ENCODE data around the gene PI4KA. TPM values are rescaled to one million over a fixed set of nuclear protein-coding genes. Genes with fewer than 3 reads are reported as not detected.
A peak's percentile ranks its signal among the peaks of the same experiment; 100 is the strongest.

PI4KA gene
- total RNA-seq, 1 experiment from 2014 or later, result 65.8 TPM

DNA sequence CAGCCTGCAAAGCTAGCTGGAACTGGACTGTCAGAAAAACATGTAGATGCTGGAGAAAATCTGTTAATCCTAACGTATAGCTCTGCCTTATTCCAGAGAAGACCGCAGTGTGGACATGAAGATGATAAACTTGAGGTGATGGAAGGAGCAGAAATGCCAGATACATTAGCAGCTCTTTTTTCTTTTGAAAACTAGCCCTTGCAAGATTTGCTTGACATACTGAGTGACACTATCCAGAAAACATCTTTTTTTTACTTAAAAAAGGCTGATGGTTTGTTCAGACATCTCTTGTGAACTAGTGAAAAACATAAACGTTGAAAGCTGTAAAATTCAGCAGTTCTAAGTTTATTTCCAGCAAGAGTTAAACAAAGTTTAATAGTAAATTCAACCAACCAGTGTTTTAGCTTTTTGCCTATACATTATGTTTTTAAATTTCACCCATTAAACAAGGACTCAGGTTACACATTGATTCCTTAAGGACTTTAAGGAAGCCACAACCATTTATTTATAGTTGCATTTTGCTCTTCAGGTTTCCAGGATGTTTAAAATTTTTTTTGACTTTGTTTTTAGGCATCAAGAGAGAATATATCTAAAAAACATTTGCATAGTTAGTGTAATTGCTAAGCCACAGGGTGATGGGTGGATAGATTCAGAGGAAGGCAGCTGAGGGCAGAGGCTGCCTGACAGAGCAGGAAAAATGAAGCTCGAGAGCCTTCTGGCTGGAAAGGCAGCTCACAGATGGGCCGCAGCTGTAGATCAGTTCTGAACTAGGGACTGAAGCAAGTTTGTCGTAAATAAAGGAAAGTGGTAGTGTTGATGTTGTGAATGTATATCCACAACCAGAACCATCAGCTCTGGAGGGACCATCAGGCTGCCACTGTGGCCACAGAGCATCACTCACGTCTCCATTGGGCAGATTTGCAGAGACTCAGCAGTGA, 9.7 kb upstream of the PI4KA start:
- no peaks in the 10 kb centered on the region; the same call in 1 of the 2 replicates for H3K79me2 ChIP-seq (ENCODE audit: insufficient read depth, low read length)
- no peak overlapping the region for H3K23ac ChIP-seq (ENCODE audit: insufficient read length, low read depth, low read length)
- H3K18ac ChIP-seq (ENCODE audit: insufficient read length, low read depth, low read length), result no peak overlapping the region
- peaks cover 1 to 3% (median 2%) of the 10 kb centered on the region in 3 experiments; a peak in 5 of 7 replicates for H3K36me3 Mint-ChIP-seq (ENCODE audit: insufficient read depth in 1 of 3, low read depth in 3 of 3)
- H2BK5ac ChIP-seq (ENCODE audit: insufficient read length, low read length), result no peak overlapping the region
- TF ChIP-seq, protein P1, sequence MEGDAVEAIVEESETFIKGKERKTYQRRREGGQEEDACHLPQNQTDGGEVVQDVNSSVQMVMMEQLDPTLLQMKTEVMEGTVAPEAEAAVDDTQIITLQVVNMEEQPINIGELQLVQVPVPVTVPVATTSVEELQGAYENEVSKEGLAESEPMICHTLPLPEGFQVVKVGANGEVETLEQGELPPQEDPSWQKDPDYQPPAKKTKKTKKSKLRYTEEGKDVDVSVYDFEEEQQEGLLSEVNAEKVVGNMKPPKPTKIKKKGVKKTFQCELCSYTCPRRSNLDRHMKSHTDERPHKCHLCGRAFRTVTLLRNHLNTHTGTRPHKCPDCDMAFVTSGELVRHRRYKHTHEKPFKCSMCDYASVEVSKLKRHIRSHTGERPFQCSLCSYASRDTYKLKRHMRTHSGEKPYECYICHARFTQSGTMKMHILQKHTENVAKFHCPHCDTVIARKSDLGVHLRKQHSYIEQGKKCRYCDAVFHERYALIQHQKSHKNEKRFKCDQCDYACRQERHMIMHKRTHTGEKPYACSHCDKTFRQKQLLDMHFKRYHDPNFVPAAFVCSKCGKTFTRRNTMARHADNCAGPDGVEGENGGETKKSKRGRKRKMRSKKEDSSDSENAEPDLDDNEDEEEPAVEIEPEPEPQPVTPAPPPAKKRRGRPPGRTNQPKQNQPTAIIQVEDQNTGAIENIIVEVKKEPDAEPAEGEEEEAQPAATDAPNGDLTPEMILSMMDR (conservative IDR thresholded peaks at IDR 0.05), result no peak
- no peak overlapping the region for H2AK5ac ChIP-seq (ENCODE audit: insufficient read length, low read length)
- H3K9ac ChIP-seq (ENCODE audit: extremely low read depth, insufficient read length, low read length), result no peak overlapping the region
- no peak overlapping the region for H3K4me2 ChIP-seq (ENCODE audit: insufficient read depth, insufficient read length, low read length)
- no peaks in the 10 kb centered on the region for H3K27me3 Mint-ChIP-seq (ENCODE audit: low read depth)
- no peak overlapping the region for H4K91ac ChIP-seq (ENCODE audit: insufficient read length, low read depth, low read length)
- no peaks in the 10 kb centered on the region for H3K4me1 Mint-ChIP-seq
- H2BK15ac ChIP-seq (ENCODE audit: low read depth, low read length), result no peak overlapping the region
- H3K9me3 Mint-ChIP-seq, result peaks cover 0 to 1% of the 10 kb centered on the region in 2 experiments; a peak in 1 of 5 replicates
- H2BK12ac ChIP-seq (ENCODE audit: insufficient read length, low read depth, low read length), result no peak overlapping the region
- no peaks in the 10 kb centered on the region for H3K9me3 ChIP-seq (ENCODE audit: control insufficient read depth, low read depth, low read length)
- H3K14ac ChIP-seq (ENCODE audit: insufficient read depth, low read length), result no peak overlapping the region
- H3K27me3 ChIP-seq (ENCODE audit: insufficient read depth, low read length), result no peaks in the 10 kb centered on the region
- no peak overlapping the region for H2BK120ac ChIP-seq (ENCODE audit: low read depth, low read length, poor library complexity, severe bottlenecking)
- DNase-seq, result no peak
- no peak overlapping the region for H3T11ph ChIP-seq (ENCODE audit: low read length)
- H3K4ac ChIP-seq (ENCODE audit: low read depth, low read length), result no peak overlapping the region
- H4K8ac ChIP-seq (replicated peaks; ENCODE audit: insufficient read length, low read depth, low read length), result no peak overlapping the region
- H2AFZ ChIP-seq (ENCODE audit: low read length), result no peak overlapping the region
- no peak overlapping the region for H4K5ac ChIP-seq (ENCODE audit: insufficient read length, low read depth, low read length)
- H4K20me1 ChIP-seq (ENCODE audit: control insufficient read depth, insufficient read depth, insufficient read length), result no peaks in the 10 kb centered on the region
- no peaks in the 10 kb centered on the region for H3K23me2 ChIP-seq (ENCODE audit: insufficient read length, low read depth, low read length, poor library complexity, severe bottlenecking)
- no peak overlapping the region for H2BK20ac ChIP-seq (ENCODE audit: low read depth, low read length, poor library complexity, severe bottlenecking)
- no peak overlapping the region for H3K27ac ChIP-seq (ENCODE audit: insufficient read length, low read depth, low read length)
- peak overlapping the region in 1 of 3 experiments; percentile 26; a peak in 1 of 7 replicates for H3K27ac Mint-ChIP-seq
- H3K4me1 ChIP-seq (ENCODE audit: insufficient read depth, low read length), result no peaks in the 10 kb centered on the region
- H3K4me3 Mint-ChIP-seq, result no peak overlapping the region
- H3K79me1 ChIP-seq (ENCODE audit: insufficient read depth, low read depth, low read length, poor library complexity, severe bottlenecking), result no peaks in the 10 kb centered on the region
- no CpG with 5 or more reads among the region's 7 CpGs for WGBS (ENCODE audit: extremely low coverage, insufficient read length, low lambda C conversion rate)
- no peak overlapping the region for H3K56ac ChIP-seq (ENCODE audit: insufficient read length, low read depth, low read length)
